OCI-LY1 (cell line): ENCODE measurements around the gene MUC6.

ENCODE experiments used
- H2AFZ ChIP-seq: fragments of 200-600 bp; sonication (generic), shearing (Covaris generic); 2 replicates; pipeline ENCODE4 v1.6.0; 2014; ENCODE audit warnings: antibody characterized with exemption, mild to moderate bottlenecking, low read length
- H3F3A ChIP-seq: fragments of 200-600 bp; sonication (generic), shearing (Covaris generic); 2 replicates; pipeline ENCODE4 v1.6.0; 2014; ENCODE audit warnings: mild to moderate bottlenecking, antibody characterized with exemption, low read length, moderate library complexity; ENCODE audit not compliant: insufficient read depth
- H3K27ac ChIP-seq: fragments of 200-600 bp; sonication (generic); 2 replicates; pipeline ENCODE4 v1.5.1; 2014; ENCODE audit warnings: low read length, mixed run types, mild to moderate bottlenecking, low read depth; ENCODE audit not compliant: poor library complexity, severe bottlenecking
- H3K27me3 ChIP-seq: fragments of 200-600 bp; sonication (generic); 2 replicates; pipeline ENCODE4 v1.6.0; 2014; ENCODE audit warnings: antibody characterized with exemption, mild to moderate bottlenecking, low read length, moderate library complexity; ENCODE audit not compliant: insufficient read depth
- H3K36me3 ChIP-seq: fragments of 200-600 bp; sonication (generic); 2 replicates; pipeline ENCODE4 v1.6.1; 2014; ENCODE audit warnings: mild to moderate bottlenecking, antibody characterized with exemption, low read length, moderate library complexity, mixed read lengths; ENCODE audit not compliant: insufficient read depth
- H3K4me1 ChIP-seq: fragments of 200-600 bp; sonication (generic); 2 replicates; pipeline ENCODE4 v1.5.1; 2014; ENCODE audit warnings: mild to moderate bottlenecking, low read length, moderate library complexity; ENCODE audit not compliant: insufficient read depth, severe bottlenecking
- H3K4me2 ChIP-seq: fragments of 200-600 bp; sonication (generic), shearing (Covaris generic); 2 replicates; pipeline ENCODE4 v1.6.1; 2014; ENCODE audit warnings: low read length
- H3K4me3 ChIP-seq: fragments of 200-600 bp; sonication (generic); 2 replicates; pipeline ENCODE4 v1.5.1; 2014; ENCODE audit warnings: low read length, low read depth, mild to moderate bottlenecking, mixed read lengths; ENCODE audit not compliant: poor library complexity, severe bottlenecking
- H3K79me2 ChIP-seq: fragments of 200-600 bp; shearing (Covaris generic); 2 replicates; pipeline ENCODE4 v1.6.1; 2016; ENCODE audit warnings: mixed run types, low read length, mixed read lengths; ENCODE audit not compliant: insufficient read depth
- H3K9ac ChIP-seq: fragments of 200-600 bp; sonication (generic), shearing (Covaris generic); 2 replicates; pipeline ENCODE4 v1.6.1; 2014; ENCODE audit warnings: mild to moderate bottlenecking, low read length, mixed read lengths
- H3K9me2 ChIP-seq: fragments of 200-600 bp; sonication (generic), shearing (Covaris generic); 2 replicates; pipeline ENCODE4 v1.6.1; 2014; ENCODE audit warnings: low read depth, mild to moderate bottlenecking, low read length, mixed read lengths
- H3K9me3 ChIP-seq: fragments of 200-600 bp; shearing (Covaris generic); 2 replicates; pipeline ENCODE4 v1.6.1; 2014; ENCODE audit warnings: low read length, mixed read lengths
- H4K20me1 ChIP-seq: fragments of 200-600 bp; sonication (generic), shearing (Covaris generic); 2 replicates; pipeline ENCODE4 v1.6.0; 2016; ENCODE audit warnings: mild to moderate bottlenecking, low read length; ENCODE audit not compliant: insufficient read depth
- EZH2 ChIP-seq: fragments of 200-600 bp; sonication (generic), shearing (Covaris generic); IDR thresholded peaks from 2 replicates; pipeline ENCODE4 v1.8.0; 2017; ENCODE audit warnings: borderline replicate concordance, mixed run types, mild to moderate bottlenecking, antibody characterized with exemption, low read length, moderate library complexity, mixed read lengths
- TF ChIP-seq, protein P1 (sequence below): fragments of 200-600 bp; sonication (generic), shearing (Covaris generic); IDR thresholded peaks from 2 replicates; pipeline ENCODE4 v1.5.1; 2017; ENCODE audit warnings: mild to moderate bottlenecking, antibody characterized with exemption, low read length, moderate library complexity, mixed read lengths

MUC6 gene

DNA sequence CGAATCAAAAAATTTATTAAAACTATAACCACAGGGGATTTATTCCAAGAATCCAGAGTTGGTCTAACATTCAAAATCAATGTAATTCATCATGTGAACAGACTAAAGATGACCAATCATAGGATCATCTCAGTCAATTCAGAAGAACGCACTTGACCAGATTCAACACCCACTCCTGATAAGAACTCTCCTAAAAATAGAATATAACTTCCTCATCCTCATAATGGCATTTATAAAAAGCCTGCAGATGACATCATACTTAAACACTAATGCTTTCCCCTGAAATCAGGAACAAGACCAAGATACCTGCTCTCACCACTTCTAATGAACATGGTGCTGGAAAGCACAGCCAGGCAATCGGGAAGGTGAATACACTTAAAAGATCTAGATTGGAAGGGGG is 27.6 kb upstream of the MUC6 start:
- Histone ChIP-seq H3K27ac (no peak overlapping the region), H3K9me3 (no peaks in the 10 kb centered on the region), H3K36me3 (no peaks in the 10 kb centered on the region; the same call in 1 of the 2 replicates), H3K4me1 (no peaks in the 10 kb centered on the region), H4K20me1 (no peaks in the 10 kb centered on the region), H3K9ac (no peak overlapping the region), H3K4me3 (no peak overlapping the region), H2AFZ (no peak overlapping the region), H3K4me2 (no peak overlapping the region), H3K9me2 (no peaks in the 10 kb centered on the region), H3F3A (no peaks in the 10 kb centered on the region), H3K79me2 (no peaks in the 10 kb centered on the region), H3K27me3 (peaks cover 4% of the 10 kb centered on the region; the same call in 1 of the 2 replicates)
- no peak for TF ChIP-seq EZH2

DNA sequence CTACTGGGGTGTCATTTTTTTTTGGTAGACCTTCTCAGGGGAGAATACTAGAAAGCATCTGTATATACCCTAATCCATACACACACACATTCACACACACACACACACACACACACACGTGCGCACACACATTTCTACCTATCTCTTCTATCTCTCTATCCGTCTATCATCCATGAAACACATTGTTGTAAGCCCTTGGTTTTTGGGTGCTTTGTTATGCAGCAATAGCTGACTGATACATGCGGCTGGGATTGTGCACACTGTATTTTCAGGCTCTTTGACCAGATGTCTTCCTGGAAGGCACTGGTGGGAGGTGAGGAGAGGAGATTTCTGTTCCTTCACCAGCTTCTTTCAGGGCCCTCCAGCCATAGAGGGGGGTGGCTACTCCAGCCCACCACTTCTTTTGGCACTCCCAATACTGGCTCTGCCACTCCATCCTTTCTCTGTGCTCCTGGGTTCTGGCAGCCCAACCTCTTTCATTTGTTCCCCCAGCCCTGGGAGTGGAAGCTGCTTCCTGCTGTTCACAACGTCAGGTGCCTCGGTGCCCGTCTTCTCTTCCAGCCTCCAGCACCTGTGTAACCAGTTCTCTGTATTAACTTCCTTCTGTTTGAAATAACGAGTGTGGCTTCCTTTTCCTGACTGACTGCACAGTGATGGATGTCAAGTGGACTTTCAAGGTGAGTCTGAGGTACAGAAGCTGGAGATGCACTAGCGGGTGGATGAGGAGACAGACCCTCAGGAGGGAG is 25.7 kb upstream of the MUC6 start:
- TF ChIP-seq, protein P1, sequence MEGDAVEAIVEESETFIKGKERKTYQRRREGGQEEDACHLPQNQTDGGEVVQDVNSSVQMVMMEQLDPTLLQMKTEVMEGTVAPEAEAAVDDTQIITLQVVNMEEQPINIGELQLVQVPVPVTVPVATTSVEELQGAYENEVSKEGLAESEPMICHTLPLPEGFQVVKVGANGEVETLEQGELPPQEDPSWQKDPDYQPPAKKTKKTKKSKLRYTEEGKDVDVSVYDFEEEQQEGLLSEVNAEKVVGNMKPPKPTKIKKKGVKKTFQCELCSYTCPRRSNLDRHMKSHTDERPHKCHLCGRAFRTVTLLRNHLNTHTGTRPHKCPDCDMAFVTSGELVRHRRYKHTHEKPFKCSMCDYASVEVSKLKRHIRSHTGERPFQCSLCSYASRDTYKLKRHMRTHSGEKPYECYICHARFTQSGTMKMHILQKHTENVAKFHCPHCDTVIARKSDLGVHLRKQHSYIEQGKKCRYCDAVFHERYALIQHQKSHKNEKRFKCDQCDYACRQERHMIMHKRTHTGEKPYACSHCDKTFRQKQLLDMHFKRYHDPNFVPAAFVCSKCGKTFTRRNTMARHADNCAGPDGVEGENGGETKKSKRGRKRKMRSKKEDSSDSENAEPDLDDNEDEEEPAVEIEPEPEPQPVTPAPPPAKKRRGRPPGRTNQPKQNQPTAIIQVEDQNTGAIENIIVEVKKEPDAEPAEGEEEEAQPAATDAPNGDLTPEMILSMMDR: no peak
- no peak for TF ChIP-seq EZH2
- Histone ChIP-seq H3K4me2 (no peak overlapping the region), H3K27ac (no peak overlapping the region), H4K20me1 (no peaks in the 10 kb centered on the region), H3K4me1 (no peaks in the 10 kb centered on the region), H3K9ac (no peak overlapping the region), H3K79me2 (no peaks in the 10 kb centered on the region), H3K9me3 (no peaks in the 10 kb centered on the region), H3K4me3 (no peak overlapping the region), H3K36me3 (no peaks in the 10 kb centered on the region; the same call in 1 of the 2 replicates), H3K27me3 (peaks cover 4% of the 10 kb centered on the region; the same call in 1 of the 2 replicates), H3F3A (no peaks in the 10 kb centered on the region), H2AFZ (no peak overlapping the region), H3K9me2 (no peaks in the 10 kb centered on the region)

DNA sequence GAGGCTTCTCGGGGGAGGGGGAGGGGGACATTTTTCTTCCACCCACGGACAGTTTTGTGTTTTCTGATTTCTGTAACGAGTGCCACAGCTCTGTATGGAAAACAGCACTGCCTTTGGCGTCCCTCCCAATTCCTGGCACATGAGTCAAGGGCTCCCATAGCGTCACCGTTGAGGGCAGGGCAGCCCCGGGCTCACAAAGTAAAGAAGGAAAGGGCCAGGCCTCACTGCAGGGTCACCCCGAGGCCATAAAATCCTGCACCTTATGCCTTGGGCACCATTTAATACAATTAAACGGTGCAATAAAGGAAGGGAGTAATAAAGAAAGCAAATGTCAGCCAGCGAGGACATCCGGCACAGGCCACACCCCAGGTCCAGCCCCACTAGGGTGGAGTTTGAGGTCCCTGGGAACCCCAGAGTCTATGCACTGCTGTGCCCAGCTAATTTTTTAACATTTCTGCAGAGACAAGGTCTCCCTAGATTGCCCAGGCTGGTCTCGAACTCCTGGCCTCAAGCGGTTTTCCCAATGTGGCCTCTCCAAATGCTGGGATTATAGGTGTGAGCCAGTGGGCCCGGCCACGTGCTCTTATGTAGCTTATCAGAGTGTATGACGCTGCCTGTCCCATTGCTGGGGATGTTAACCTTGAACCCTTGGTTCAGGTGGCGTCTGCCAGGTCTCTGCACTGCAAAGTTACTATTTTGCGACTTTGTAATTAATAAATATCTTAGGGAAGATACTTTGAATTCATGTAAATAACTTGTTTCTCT is 24.5 kb upstream of the MUC6 start:
- H2AFZ ChIP-seq: no peak overlapping the region
- H3K27ac ChIP-seq: no peak overlapping the region
- peaks cover 4% of the 10 kb centered on the region; the same call in 1 of the 2 replicates for H3K27me3 ChIP-seq
- no peaks in the 10 kb centered on the region for H3K9me2 ChIP-seq
- no peak for TF ChIP-seq EZH2
- TF ChIP-seq, protein P1: no peak
- H3K9ac ChIP-seq: no peak overlapping the region
- no peak overlapping the region for H3K4me3 ChIP-seq
- H4K20me1 ChIP-seq: no peaks in the 10 kb centered on the region
- H3F3A ChIP-seq: no peaks in the 10 kb centered on the region
- H3K9me3 ChIP-seq: no peaks in the 10 kb centered on the region
- H3K4me1 ChIP-seq: no peaks in the 10 kb centered on the region
- no peak overlapping the region for H3K4me2 ChIP-seq
- H3K36me3 ChIP-seq: no peaks in the 10 kb centered on the region; the same call in 1 of the 2 replicates
- H3K79me2 ChIP-seq: no peaks in the 10 kb centered on the region
